HG03045 (cell line): ENCODE measurements around the gene GPR31.
A peak's percentile ranks its signal among the peaks of the same experiment; 100 is the strongest.
"Not testable (repeated sequence)": the region's sequence is repeated elsewhere in the genome, so short reads cannot be mapped to it uniquely, and the experiment has no call there.

Experiments used
- ATAC-seq: cut with Tn5 transposase; IDR thresholded peaks from one replicate; pipeline ENCODE4 v1.9.1; 2021; ENCODE audit warnings: mild to moderate bottlenecking, moderate library complexity; ENCODE audit not compliant: unreplicated experiment

Gene GPR31

DNA sequence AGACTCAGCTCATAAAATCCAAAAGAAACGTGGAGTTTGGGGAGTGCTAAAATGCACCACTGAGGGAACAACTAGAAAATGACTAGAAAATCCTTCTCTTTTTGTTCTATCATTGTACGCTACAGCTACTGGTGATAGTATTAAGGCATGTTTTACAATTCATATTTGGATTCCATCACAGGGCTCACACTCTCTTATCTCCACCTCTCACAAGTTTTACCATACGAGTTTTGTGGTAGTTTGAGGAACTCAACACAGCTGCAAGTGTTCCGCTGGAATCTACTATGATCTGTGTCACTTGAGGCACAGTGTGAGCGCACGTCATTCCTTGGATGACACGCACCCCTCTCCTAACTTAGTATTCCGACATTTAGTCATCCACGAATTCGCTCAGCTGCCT is 9.9 kb upstream of the GPR31 start:
- not testable (repeated sequence) for ATAC-seq

DNA sequence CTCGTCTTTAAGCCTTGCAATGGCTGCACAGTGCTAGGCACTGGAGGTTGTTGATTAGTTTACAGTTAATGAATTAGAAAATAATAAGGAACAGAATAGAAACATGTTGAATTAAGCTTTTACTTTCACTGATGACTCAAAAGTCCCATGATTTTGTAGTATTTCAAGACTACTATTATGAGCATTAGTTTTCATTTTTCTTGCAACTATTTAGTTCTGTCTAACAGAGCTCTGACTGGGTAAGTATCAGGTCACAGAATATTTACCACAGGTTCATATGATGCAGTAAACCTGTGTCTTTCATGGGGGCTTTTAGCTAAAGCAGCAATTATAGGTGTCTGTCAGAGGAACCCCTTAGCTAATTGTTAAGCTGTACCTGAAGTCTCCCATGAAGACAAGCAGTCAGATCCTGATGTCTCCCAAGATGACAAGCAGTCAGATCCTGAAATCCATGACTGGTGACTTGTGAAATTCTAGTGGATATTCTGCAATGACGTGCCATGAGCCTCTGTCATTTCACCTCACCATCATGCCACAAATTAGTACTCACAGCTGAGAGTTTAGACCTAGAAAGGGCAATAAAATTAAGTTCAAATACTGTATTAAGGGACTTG is 8.2 kb upstream of the GPR31 start:
- no peak for ATAC-seq

DNA sequence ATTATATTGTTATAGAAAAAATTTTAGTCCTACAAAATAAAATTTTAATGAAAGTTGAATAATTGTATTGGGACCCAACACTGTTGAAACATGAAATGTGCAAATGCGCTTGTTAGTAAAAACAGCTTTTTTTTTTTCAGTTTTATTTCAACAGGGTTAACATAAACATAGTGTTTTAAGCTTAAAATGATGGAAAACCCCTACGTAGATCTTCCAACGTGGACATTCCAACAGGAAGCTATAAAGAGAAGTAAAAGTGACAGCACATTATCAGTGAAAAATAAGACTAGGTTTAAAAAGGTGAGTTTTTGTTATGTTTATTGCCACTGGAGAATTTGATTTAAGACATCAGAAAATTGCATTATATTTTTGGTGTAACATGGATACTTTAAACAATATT is 6.5 kb upstream of the GPR31 start:
- no peak for ATAC-seq

DNA sequence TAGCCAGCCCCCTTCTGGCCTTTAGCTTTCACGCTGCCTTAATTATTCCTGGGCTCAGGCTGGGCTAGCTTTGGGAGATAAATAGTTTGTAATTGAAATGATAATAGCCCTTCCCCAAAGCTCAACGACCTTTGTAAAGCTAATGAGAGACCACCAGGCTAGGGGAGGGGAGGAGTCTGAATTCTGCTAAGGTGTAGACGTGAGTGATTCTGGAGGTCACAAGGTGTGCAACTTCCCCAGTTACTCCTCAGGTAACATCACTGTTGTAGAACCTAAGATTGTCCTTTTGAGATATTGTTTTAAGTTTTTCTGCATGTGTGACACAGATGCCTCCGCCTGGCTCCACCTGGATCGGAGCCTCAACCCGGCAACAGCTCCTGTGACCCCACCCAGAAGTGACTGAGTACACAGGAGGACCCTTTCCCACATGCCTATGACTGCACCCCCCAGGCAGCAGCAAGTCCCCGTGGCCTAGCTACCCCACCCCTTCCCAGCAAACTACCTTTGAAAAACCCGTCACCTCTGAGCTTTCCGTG is 5.8 kb upstream of the GPR31 start:
- ATAC-seq, result no peak

DNA sequence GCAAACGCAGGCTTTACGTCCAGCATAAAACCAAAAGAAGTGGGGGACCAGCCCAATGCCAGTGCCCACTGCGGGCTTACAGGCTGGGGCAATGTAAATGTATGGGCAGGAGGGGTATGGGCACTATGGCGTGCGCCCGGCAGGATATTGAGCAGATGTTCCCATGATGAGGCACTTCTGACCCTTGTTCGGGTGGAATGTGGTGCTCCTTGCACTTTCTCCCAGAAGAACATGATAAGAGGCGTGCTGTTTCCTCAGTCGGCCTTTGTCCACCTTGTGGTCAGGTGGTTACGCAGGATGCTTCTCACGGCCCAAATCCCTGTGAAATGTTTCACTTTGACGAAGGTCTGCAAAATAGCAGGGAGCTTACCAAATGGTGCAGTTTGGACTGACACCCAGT is 4.8 kb upstream of the GPR31 start:
- ATAC-seq, result no peak

DNA sequence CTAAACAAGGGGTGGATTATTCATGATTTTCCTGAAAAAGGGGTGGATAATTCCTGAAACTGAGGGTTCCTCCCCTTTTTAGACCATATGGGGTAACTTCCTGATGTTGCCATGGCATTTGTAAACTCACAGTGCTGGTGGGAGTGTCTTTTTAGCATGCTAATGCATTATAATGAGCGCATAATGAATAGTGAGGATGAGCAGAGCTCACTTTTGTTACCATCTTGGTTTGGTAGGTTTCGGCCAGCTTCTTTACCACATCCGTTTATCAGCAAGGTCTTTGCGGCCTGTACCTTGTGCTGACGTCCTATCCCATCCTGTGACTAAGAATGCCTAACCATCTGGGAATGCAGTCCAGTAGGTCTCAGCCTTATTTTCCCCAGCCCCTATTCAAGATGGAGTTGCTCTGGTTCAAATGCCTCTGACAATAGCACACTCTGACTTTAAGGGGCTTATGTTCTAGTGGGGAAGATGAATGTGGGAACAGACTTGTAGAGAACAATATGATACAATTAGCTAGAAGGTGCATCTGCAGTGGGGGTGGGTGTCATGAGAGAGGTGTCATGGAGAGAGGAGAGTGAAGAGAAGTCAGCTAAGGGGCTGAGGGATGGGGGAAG is 4.2 kb upstream of the GPR31 start:
- no peak for ATAC-seq

DNA sequence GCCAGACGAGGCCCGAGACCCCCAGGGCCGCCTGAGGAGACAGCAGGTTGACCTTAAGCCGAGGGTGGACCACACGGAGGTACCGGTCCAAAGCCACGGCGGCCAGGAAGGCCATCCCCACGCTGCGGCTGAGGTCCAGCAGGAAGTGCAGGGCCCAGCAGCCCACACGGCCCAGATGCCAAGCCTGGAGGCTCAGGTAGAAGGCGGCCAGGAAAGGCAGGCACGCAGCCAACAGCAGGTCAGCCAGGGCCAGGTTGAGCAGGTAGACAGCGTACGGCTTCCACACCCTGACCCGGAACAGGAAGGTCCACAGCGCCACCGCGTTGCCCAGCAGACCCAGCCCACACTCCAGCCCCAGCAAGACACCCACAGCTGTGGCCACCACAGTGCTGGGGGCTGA is 366 bp downstream of the GPR31 start:
- no peak for ATAC-seq

DNA sequence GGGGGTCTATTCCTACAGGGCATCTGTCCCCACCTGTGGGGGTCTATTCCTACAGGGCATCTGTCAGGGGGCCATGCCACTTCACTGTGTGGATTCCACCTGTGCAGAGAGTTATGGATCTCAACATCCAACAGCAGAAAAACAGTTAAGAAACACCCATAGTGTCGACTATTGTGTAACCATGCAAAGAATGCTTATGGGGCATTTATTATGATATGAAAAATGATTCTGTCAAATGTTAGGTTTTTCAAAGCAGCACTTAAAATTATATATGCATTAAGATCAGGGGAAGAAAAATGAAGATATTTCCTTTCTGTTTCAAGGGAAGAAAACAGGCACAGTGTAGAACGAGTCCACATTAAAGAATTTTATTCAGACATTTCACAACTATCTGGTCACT is 2.9 kb downstream of the GPR31 start:
- ATAC-seq, result no peak

DNA sequence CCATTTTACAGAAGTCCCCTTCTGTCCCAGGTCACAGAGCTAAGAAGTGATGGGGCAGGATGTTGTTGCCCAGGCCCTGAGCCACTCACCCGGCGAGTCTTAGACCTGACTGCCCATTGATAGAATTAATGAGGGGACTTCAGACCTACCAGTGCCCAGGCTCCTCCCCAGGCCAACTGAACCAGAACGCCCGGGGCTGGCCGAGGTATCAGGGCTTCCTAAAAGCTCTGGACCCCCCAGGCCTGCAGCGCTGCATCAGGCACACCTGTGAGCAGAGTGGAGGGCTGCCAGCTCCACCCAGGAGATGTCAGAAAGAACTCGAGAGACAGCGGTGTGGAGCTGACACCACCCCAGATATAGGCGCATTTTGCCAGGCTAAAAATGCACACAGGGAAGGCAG is 3.5 kb downstream of the GPR31 start:
- no peak for ATAC-seq

DNA sequence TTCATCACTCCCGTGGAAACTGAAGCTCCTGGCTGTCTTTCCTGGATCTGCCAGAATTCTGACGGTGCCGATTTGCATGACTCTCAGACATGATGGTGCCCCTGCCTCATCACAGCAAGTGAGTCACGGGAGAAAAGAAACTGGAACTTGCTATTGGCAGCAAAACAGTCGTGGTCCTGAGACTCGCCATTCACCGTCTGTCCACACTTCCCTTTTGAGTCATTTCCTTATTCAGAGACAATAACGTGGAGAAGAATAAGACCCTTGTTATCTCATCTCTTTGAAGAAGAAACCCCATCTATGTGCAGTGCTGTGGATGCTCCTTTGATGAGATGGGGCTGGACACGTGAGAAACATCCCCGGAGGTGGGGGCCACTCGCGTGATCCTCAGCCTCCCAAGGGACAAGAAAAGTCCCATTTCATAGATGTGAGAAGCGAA is 4.2 kb downstream of the GPR31 start:
- peak; percentile 73 for ATAC-seq

DNA sequence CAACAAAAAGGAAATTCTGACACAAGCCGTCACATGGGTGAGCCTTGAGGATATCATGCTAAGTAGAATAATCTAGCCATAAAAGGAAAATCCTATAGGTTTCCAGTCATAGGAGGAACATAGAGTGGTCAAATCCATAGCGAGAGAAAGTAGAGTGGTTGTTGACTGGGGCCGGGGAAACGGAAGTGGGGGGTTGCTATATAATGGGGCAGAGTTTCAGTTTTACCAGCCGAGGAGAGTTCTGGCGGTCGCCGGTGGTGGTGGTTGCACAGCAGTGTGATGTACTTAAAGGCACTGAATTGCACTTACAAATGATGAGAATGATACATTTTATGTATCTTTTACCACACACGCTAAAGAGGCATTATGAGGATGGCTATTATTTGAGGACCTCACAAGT is 4.9 kb downstream of the GPR31 start:
- ATAC-seq, result peak; percentile 40

DNA sequence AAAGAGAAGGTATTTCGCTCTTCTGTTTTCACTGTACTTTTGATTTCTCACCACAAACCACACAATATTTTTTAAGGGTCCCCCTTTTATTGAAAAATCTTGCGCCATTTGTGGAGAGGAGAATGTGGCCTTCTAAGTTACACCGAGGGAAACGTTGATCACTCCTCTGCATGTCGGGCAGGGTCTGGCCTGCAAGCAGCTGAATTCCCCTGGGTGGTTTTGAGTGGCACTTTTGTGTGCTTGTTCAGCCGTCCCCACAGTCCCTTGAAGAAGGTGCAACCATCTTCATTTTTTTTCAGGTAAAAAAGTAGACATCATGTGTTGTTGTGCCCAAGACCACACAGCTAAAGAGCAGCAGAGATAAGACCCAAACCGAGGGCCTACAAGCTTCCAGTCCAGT is 6.1 kb downstream of the GPR31 start:
- ATAC-seq, result no peak

DNA sequence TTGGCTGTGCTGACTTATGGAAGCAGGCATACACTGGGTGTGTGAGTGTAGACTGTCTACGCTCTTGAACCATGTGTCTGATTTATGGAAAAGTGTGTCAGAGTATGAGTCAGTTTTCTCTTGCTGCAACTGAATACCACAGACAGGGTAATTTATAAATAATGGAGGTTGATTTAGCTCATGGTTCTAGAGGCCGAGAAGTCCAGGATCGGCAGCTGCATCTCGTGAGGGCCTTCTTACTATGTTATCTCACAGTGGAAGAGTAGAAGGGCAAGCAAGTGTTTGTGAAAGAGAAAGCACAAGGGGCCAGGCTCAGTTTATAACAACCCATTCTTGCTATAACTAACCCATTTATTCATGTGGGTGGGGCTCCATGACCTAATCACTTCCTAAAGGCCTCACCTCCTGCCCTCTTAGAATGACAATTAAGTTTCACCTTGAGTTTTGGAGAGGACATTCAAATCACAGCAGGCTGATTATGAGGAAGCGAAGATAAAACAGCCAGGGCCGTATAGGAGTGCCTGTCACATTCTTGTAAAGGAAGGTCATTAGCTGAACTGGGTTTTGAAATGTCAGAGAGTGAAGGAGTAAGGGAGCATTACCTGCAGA is 6.7 kb downstream of the GPR31 start:
- ATAC-seq, result peak; percentile 48

DNA sequence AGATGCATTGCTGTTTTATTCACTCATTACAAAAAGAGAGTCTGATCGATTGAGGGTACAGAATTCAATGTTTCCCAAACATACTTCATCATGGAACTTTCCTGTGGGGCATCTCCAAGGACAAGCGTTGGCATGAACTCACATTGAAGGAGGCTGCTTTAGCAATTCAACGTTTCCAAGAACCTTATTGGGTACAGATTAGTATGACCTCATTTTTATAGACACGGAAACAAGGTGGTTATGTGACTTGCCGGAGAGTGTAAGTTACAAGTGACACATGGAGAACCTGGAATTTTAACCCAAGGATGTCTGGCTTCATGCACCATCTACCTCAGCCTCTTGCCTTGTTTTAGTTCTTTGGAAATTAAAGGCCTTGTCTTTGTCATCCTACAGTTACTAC is 8.8 kb downstream of the GPR31 start:
- ATAC-seq, result no peak

DNA sequence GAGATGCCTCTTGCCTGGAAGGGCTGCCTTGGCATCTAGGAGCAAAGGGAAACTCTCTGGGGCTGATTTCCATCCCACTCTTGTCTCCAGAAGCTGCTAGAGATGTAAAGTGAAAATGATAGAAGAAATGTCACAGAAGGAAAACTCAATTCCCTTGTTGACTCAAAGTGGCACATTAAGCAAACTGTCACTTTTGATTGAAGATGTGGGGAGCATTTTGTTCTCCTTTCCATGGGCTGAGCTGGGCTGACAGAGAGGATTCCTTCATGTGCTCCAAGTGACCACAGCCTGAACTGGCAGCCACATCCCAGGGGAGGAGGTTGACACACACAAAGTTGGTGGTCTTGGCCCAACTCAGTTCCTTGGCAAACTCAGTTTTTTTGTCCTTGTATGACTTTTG is 9.8 kb downstream of the GPR31 start:
- ATAC-seq, result no peak

DNA sequence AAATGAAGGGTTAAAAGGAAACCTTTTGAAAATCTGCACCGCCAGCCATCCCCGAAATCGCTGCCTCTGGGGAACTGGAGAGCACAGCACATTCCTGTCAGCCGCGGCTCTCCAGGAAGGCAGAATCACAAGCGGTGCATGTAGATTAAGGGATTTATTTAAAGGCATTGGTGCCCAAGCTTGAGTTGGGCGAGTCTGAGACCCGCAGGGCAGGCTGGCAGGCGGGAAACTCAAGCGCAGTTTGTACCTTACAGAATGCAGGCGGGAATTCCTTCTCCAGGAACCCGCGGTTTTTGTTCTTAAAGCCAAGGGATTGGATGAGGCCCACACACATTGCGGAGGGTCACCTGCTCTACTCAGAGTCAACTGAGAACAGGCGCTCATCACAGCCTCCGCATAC is 10.8 kb downstream of the GPR31 start:
- no peak for ATAC-seq

DNA sequence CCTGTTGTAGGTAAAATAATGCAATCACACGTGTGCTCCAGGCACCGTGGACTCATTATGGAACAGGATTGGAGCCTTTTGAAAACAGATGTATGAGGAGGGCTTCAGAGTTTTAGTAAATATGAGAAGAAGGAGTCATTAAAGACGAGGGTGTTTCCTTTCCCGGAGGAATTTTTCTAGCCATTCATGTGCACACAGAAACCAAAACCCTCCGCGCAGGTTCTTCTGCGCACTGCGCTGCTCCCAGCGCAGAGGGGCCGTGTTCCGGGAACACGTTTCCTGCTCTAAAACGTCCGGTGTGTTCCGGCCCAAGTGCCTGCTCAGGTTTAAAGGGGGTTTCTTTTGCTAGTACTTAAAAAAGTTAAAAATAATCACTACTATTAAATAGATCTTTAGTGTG is 11.6 kb downstream of the GPR31 start:
- ATAC-seq, result no peak

DNA sequence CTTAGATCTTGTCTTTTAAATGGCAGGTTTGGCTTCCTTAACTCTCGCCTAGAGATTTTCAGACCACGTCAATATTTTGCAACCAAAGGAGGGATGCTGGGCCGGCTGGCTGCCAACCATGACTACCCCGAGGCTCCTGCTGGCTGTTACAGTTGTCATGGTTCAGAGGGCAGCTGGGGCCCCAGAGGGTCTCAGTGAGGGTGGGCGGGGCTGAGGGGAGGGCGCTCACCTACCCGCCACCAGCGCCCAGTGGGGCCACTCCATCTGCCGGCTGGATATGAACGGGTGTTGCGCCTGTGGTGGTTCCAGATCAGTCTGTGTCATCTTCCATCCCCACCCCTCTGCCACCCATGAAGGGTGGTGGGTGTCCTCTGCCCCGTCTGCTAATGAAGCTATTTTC is 12.3 kb downstream of the GPR31 start:
- ATAC-seq, result no peak

DNA sequence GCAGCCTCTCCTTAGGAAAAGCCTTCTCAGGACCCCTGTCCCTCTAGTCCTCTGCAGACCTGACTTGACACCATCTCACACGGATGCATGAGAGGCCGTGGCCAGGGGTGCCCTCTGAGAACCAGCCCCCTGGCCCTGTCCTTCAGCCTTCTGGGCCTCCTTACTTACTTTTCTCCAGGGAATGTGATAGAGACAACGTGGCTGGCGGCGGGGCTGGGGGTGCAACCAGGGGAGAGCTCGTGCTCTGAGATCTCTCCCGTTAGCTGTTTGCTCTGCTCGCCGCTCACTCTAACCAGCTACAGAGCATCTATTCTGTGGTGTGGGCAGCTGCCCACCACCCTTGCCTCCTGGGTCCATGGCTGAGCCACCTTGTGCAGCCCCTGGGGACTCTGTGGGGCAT is 14.7 kb downstream of the GPR31 start:
- ATAC-seq, result no peak

DNA sequence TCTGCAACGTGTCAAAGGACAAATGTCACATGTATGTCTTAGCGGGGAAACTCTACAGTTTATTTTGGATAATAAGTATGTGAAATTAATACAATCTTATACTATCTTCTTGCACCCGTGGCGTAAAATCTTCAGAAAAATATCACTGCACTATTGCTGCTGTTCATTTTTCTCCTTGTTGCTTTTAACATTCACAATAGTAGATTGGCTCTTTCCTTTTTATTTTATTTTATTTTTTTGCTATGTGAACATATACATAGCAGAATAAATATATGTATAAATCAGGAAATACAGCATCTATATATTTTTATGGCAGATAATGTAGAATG is 15.4 kb downstream of the GPR31 start:
- ATAC-seq, result no peak

DNA sequence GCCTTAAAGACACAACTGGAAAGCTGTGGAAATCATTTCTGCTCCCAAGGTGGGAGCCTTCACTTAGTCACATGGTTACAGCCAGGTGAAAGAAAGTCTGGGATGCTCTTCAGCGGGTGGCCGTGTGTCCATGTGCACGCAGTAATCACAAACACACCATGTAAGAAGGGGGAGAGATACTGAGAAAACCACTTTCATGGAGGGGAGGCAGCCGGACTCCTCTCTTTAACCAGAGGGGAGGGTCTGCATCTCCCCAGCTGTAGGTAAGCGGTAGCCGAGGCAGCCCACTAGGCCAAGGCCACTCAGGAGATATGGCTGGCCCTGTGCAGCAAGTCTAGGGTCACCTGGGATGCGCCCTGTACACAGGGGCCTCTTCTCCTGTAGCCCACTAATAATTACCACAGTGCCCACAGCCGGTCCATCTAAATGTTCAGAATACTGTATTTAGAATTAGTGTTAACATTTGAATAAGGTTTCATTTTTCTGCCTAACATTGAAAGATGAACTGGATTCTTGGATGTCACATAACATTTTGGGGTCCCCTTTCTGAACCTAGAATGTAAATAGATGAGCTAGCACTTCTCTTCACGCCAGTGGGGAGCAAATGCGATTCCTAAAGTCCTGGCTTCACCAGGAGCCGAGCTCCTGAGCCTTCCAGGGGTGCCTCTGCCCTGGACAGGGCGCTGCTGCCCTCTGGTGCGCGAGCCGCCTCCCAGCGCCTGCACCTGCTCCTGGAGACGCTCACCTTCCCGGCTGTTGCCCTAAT is 15.9 kb downstream of the GPR31 start:
- ATAC-seq, result peak; percentile 71
